ENCODE results near the gene AKR1C3. TPM values are rescaled to one million over a fixed set of nuclear protein-coding genes. Genes with fewer than 3 reads are reported as not detected.
"Not testable (repeated sequence)": the region's sequence is repeated elsewhere in the genome, so short reads cannot be mapped to it uniquely, and the experiment has no call there.

The AKR1C3 gene
- total and polyA plus RNA-seq, 2 donors (not counting 3 experiments of a cell fraction or from before 2014, with no cell fraction given) = 27.4 to 32.2 TPM

DNA sequence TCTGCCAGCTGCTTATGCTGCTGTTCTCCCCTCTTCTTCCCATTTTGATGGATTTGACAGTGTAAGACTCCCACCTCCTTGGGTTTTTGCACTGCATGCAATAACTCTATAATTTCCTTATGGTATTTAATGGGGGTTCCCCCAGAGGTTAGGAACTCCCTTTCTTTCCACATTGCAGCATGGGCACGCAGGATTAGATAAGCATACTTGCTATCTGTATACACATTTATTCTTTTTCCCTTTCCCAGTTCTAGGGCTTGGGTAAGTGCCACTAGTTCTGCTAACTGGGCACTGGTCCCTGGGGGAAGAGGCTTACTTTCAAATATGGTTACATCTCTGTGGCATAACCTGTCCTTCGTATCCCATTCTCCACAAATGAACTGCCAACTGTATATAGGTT lies 39.4 kb upstream of the AKR1C3 start:
- H3K9ac ChIP-seq (replicated peaks; ENCODE audit: extremely low read depth, insufficient read depth, low read length); H2AFZ ChIP-seq (ENCODE audit: low read depth, low read length); DNase-seq (ENCODE audit: low read depth, low spot score); H3K4me3 ChIP-seq (replicated peaks in 1 of 3; ENCODE audit: insufficient read depth in 1 of 3, low read depth in 1 of 3, low read length in 3 of 3); H3K4me1 ChIP-seq (ENCODE audit: control insufficient read depth, extremely low read depth, insufficient read depth, low read length); H4K20me1 ChIP-seq (replicated peaks; ENCODE audit: control insufficient read depth, extremely low read depth, insufficient read depth, low read length); intact Hi-C loops (cut with micrococcal nuclease); POLR2A ChIA-PET; H3K9me3 ChIP-seq (replicated peaks; ENCODE audit: control insufficient read depth, insufficient read depth, low read length); CTCF ChIA-PET; H3K36me3 ChIP-seq (ENCODE audit: control insufficient read depth in 2 of 2, extremely low read depth in 1 of 2, insufficient read depth in 2 of 2, low read length in 2 of 2); H3K79me2 ChIP-seq (ENCODE audit: control insufficient read depth, insufficient read depth, low read length); H3K9me1 ChIP-seq (replicated peaks; ENCODE audit: control insufficient read depth, extremely low read depth, insufficient read depth, low read length); dilution Hi-C loops (cut with MboI; ENCODE audit: extremely low pct_ligation_motif_present, low sequenced_read_pairs); H3K27ac ChIP-seq (ENCODE audit: insufficient read depth, low read depth, low read length); BruUV-seq (replicated peaks); FAIRE-seq; H3K4me2 ChIP-seq (ENCODE audit: insufficient read depth, low read length); H3K27me3 ChIP-seq (ENCODE audit: control insufficient read depth in 2 of 2, insufficient read depth in 2 of 2, low read length in 2 of 2): not testable (repeated sequence)

- H3K9me1 ChIP-seq (replicated peaks; ENCODE audit: control insufficient read depth, extremely low read depth, insufficient read depth, low read length); CTCF ChIA-PET; POLR2A ChIA-PET; FAIRE-seq; intact Hi-C loops (cut with micrococcal nuclease); H3K4me1 ChIP-seq (ENCODE audit: control insufficient read depth, extremely low read depth, insufficient read depth, low read length); H3K9ac ChIP-seq (replicated peaks; ENCODE audit: extremely low read depth, insufficient read depth, low read length); dilution Hi-C loops (cut with MboI; ENCODE audit: extremely low pct_ligation_motif_present, low sequenced_read_pairs); H3K4me2 ChIP-seq (ENCODE audit: insufficient read depth, low read length); H2AFZ ChIP-seq (ENCODE audit: low read depth, low read length); H3K79me2 ChIP-seq (ENCODE audit: control insufficient read depth, insufficient read depth, low read length); H3K36me3 ChIP-seq (ENCODE audit: control insufficient read depth in 2 of 2, extremely low read depth in 1 of 2, insufficient read depth in 2 of 2, low read length in 2 of 2); BruUV-seq (replicated peaks); H3K4me3 ChIP-seq (replicated peaks in 1 of 3; ENCODE audit: insufficient read depth in 1 of 3, low read depth in 1 of 3, low read length in 3 of 3); H3K27me3 ChIP-seq (ENCODE audit: control insufficient read depth in 2 of 2, insufficient read depth in 2 of 2, low read length in 2 of 2); H3K27ac ChIP-seq (ENCODE audit: insufficient read depth, low read depth, low read length); DNase-seq (ENCODE audit: low read depth, low spot score); H3K9me3 ChIP-seq (replicated peaks; ENCODE audit: control insufficient read depth, insufficient read depth, low read length); H4K20me1 ChIP-seq (replicated peaks; ENCODE audit: control insufficient read depth, extremely low read depth, insufficient read depth, low read length): not testable (repeated sequence)
Measured at GRCh38 chr10:5059267-5059666, 34.9 kb upstream of the AKR1C3 start.

- H3K4me3 ChIP-seq (replicated peaks in 1 of 3; ENCODE audit: insufficient read depth in 1 of 3, low read depth in 1 of 3, low read length in 3 of 3); H3K9me1 ChIP-seq (replicated peaks; ENCODE audit: control insufficient read depth, extremely low read depth, insufficient read depth, low read length); H3K36me3 ChIP-seq (ENCODE audit: control insufficient read depth in 2 of 2, extremely low read depth in 1 of 2, insufficient read depth in 2 of 2, low read length in 2 of 2); H3K9ac ChIP-seq (replicated peaks; ENCODE audit: extremely low read depth, insufficient read depth, low read length); DNase-seq (ENCODE audit: low read depth, low spot score); H3K27ac ChIP-seq (ENCODE audit: insufficient read depth, low read depth, low read length); H3K4me2 ChIP-seq (ENCODE audit: insufficient read depth, low read length); H3K9me3 ChIP-seq (replicated peaks; ENCODE audit: control insufficient read depth, insufficient read depth, low read length); FAIRE-seq; POLR2A ChIA-PET; BruUV-seq (replicated peaks); H3K4me1 ChIP-seq (ENCODE audit: control insufficient read depth, extremely low read depth, insufficient read depth, low read length); intact Hi-C loops (cut with micrococcal nuclease); H3K27me3 ChIP-seq (ENCODE audit: control insufficient read depth in 2 of 2, insufficient read depth in 2 of 2, low read length in 2 of 2); H2AFZ ChIP-seq (ENCODE audit: low read depth, low read length); H4K20me1 ChIP-seq (replicated peaks; ENCODE audit: control insufficient read depth, extremely low read depth, insufficient read depth, low read length); dilution Hi-C loops (cut with MboI; ENCODE audit: extremely low pct_ligation_motif_present, low sequenced_read_pairs); CTCF ChIA-PET; H3K79me2 ChIP-seq (ENCODE audit: control insufficient read depth, insufficient read depth, low read length): not testable (repeated sequence)
Measured at GRCh38 chr10:5060791-5061190, 33.4 kb upstream of the AKR1C3 start.
